ENCODE measurements around the gene DAZAP2.

- no peak for TF ChIP-seq GATA2 (IDR thresholded peaks at IDR 0.05; ENCODE audit: low read depth, low read length)
- TF ChIP-seq GATA3 (IDR thresholded peaks at IDR 0.05; ENCODE audit: low read depth, low read length): no peak
These were observed 7.7 kb downstream of the DAZAP2 start for GRCh38 chr12:51246254-51246853.
